EL (cell line): ENCODE results near the gene TLCD1.

Source experiments
- DNase-seq: peaks from one replicate; pipeline ENCODE4 v3.0.0-alpha.2; 2016

TLCD1 gene

GRCh38 chr17:28675490-28675889 is 50.5 kb downstream of the TLCD1 start:
- DNase-seq = no peak
